K562 (cell line): ENCODE measurements around the gene HBB. TPM values are rescaled to one million over a fixed set of nuclear protein-coding genes. Genes with fewer than 3 reads are reported as not detected.
A peak's percentile ranks its signal among the peaks of the same experiment; 100 is the strongest.

ENCODE experiments used
- ARID2 ChIP-seq: fragments of 450-650 bp; IDR thresholded peaks from 2 replicates; pipeline ENCODE4 v1.6.1; 2017; ENCODE audit warnings: antibody characterized with exemption, mild to moderate bottlenecking
- CBX1 ChIP-seq: sonication (generic); IDR thresholded peaks from 2 replicates; pipeline ENCODE4 v1.6.1; 2016; ENCODE audit warnings: antibody characterized with exemption, low read depth, mild to moderate bottlenecking
- CC2D1A ChIP-seq: fragments of 450-650 bp; IDR thresholded peaks from 2 replicates; pipeline ENCODE4 v1.6.1; 2017; ENCODE audit warnings: mild to moderate bottlenecking
- FOSL1 ChIP-seq: fragments of 200-800 bp; sonication (Bioruptor generic); conservative IDR thresholded peaks from 2 replicates; pipeline ENCODE4 v1.6.1; 2016; ENCODE audit warnings: missing genetic modification characterization, missing compliant biosample characterization
- GATA2 ChIP-seq: sonication (generic); formaldehyde crosslinking; IDR thresholded peaks from 2 replicates; pipeline ENCODE4 v1.4.0; 2020; ENCODE audit warnings: mild to moderate bottlenecking, missing genetic modification reagents
- HSF4 ChIP-seq: fragments of 250-450 bp; sonication (Bioruptor Pico); IDR thresholded peaks from 2 replicates; pipeline ENCODE4 v2.1.2; 2022; ENCODE audit warnings: mild to moderate bottlenecking, moderate library complexity, borderline replicate concordance
- JUND ChIP-seq, 2 experiments: IDR thresholded peaks; 2 replicates in 1 of 2; 3 replicates in 1 of 2; pipeline ENCODE4 v1.6.1; 2011; ENCODE audit warnings: borderline replicate concordance in 2 of 2, low read depth in 2 of 2, low read length in 2 of 2, improper control_type of control experiment in 1 of 2, missing biosample characterization in 1 of 2, missing genetic modification characterization in 1 of 2, missing genetic modification reagents in 1 of 2
- MEIS2 ChIP-seq: fragments of 450-650 bp; IDR thresholded peaks from 2 replicates; pipeline ENCODE4 v1.6.1; 2014; ENCODE audit warnings: mild to moderate bottlenecking; ENCODE audit not compliant: partially characterized antibody
- MYNN ChIP-seq, 2 experiments: sonication (generic); formaldehyde crosslinking in 1 of 2; IDR thresholded peaks; 2 replicates each; pipeline versions ENCODE4 v1.5.0 to v1.6.1; 2016 to 2020; ENCODE audit warnings: antibody characterized with exemption in 1 of 2, missing genetic modification reagents in 1 of 2
- NFATC3 ChIP-seq: fragments of 450-650 bp; IDR thresholded peaks from 2 replicates; pipeline ENCODE4 v1.6.1; 2017; ENCODE audit warnings: mild to moderate bottlenecking
- NFE2 ChIP-seq: IDR thresholded peaks from 2 replicates; pipeline ENCODE4 v1.6.1; 2014; ENCODE audit warnings: antibody characterized with exemption, low read depth
- NRF1 ChIP-seq, 2 experiments: fragments of 450-650 bp; IDR thresholded peaks in 1 of 2; conservative IDR thresholded peaks in 1 of 2; 2 replicates each; pipeline ENCODE4 v1.6.1; 2014; ENCODE audit warnings: mild to moderate bottlenecking in 2 of 2
- PHB2 ChIP-seq: fragments of 450-650 bp; IDR thresholded peaks from 2 replicates; pipeline ENCODE4 v1.6.1; 2017; ENCODE audit warnings: low read depth
- PHTF2 ChIP-seq: fragments of 250-450 bp; sonication (Bioruptor Pico); IDR thresholded peaks from 2 replicates; pipeline ENCODE4 v1.5.0; 2021; ENCODE audit warnings: mild to moderate bottlenecking
- SIN3A ChIP-seq, 2 experiments: fragments of 150-350 bp in 1 of 2; IDR thresholded peaks; 2 replicates each; pipeline ENCODE4 v1.6.1; 2011 to 2016; ENCODE audit warnings: borderline replicate concordance in 2 of 2, low read depth in 2 of 2, low read length in 2 of 2, mild to moderate bottlenecking in 2 of 2, moderate library complexity in 2 of 2; ENCODE audit not compliant: control insufficient read depth in 1 of 2
- SP2 ChIP-seq: IDR thresholded peaks from 2 replicates; pipeline ENCODE4 v1.6.1; 2011; ENCODE audit warnings: mild to moderate bottlenecking, low read depth, low read length, moderate library complexity; ENCODE audit not compliant: poor library complexity, severe bottlenecking; ENCODE audit errors: extremely low read depth
- TBP ChIP-seq: optimal IDR thresholded peaks from 2 replicates; pipeline ENCODE3; 2011; ENCODE audit warnings: low read depth, low read length, improper control_type of control experiment
- ZNF644 ChIP-seq: fragments of 200-800 bp; sonication (Bioruptor generic); IDR thresholded peaks from 2 replicates; pipeline ENCODE4 v1.6.1; 2016; ENCODE audit warnings: low read depth, missing genetic modification characterization, missing compliant biosample characterization
- polyA plus RNA-seq, 8 experiments: library from polyadenylated mRNA; depleted of rRNA in 4 of 8; stranded (reverse) in 5 of 8; unstranded in 3 of 8; fragments of >200 nt; fragmentation: Nextera tagmentation in 2 of 8; fragmentation: Illumina TruSeq in 1 of 8; extraction: Ambion mirVana in 2 of 8; extraction: Trizol in 1 of 8; gene quantifications; 2 replicates each; pipeline versions ENCODE4 v1.2.1 to v1.2.3, GENCODE V29; 2011 to 2014; ENCODE audit warnings: inconsistent platforms in 1 of 8, missing spikeins in 1 of 8
- total RNA-seq, 7 experiments: library from RNA; depleted of rRNA in 6 of 7; stranded (reverse); fragments of >200 nt in 6 of 7; fragmentation: Illumina TruSeq in 2 of 7; extraction: Trizol in 2 of 7; gene quantifications; 2 replicates each; pipeline versions ENCODE4 v1.2.1 to v1.2.3, GENCODE V29; 2011 to 2021; ENCODE audit warnings: low replicate concordance in 1 of 7
- TF ChIP-seq, protein P1 (sequence below), 2 experiments: fragments of 450-650 bp; IDR thresholded peaks; 2 replicates each; pipeline ENCODE4 v1.6.1; 2016
- TF ChIP-seq, protein P2 (sequence below), 2 experiments: fragments of 450-650 bp in 1 of 2; IDR thresholded peaks; 2 replicates each; pipeline ENCODE4 v1.6.1; 2011 to 2017; ENCODE audit warnings: low read depth in 2 of 2, antibody characterized with exemption in 1 of 2, borderline replicate concordance in 1 of 2, low read length in 1 of 2, mild to moderate bottlenecking in 1 of 2, mixed read lengths in 1 of 2; ENCODE audit not compliant: control insufficient read depth in 1 of 2
- TF ChIP-seq, protein P3 (sequence below): fragments of 200-800 bp; sonication (Bioruptor generic); IDR thresholded peaks from 2 replicates; pipeline ENCODE4 v1.6.1; 2017; ENCODE audit warnings: missing genetic modification characterization, missing compliant biosample characterization

Gene HBB
- total and polyA plus RNA-seq, 9 of the 15 experiments (the other 6 are each of a cell fraction or from before 2014, with no cell fraction given) = 0.33 to 3.4 (median 1.2) TPM; not detected in 2

DNA sequence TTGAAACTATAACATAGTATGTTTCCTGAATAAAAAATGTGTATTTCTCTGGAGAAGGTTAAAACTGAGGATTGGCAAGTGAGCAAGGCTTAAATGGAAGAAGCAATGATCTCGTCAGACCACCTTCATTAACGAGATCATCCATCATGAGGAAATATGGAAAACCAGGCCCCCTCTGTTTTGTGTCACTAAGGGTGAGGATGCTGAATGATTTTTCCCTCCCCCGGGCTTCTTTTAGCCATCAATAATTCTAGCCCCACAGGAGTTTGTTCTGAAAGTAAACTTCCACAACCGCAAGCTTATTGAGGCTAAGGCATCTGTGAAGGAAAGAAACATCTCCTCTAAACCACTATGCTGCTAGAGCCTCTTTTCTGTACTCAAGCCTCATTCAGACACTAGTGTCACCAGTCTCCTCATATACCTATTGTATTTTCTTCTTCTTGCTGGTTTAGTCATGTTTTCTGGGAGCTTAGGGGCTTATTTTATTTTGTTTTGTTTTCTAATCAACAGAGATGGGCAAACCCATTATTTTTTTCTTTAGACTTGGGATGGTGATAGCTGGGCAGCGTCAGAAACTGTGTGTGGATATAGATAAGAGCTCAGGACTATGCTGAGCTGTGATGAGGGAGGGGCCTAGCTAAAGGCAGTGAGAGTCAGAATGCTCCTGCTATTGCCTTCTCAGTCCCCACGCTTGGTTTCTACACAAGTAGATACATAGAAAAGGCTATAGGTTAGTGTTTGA, 48.7 kb upstream of the HBB start (continued):
- TF ChIP-seq, protein P1, sequence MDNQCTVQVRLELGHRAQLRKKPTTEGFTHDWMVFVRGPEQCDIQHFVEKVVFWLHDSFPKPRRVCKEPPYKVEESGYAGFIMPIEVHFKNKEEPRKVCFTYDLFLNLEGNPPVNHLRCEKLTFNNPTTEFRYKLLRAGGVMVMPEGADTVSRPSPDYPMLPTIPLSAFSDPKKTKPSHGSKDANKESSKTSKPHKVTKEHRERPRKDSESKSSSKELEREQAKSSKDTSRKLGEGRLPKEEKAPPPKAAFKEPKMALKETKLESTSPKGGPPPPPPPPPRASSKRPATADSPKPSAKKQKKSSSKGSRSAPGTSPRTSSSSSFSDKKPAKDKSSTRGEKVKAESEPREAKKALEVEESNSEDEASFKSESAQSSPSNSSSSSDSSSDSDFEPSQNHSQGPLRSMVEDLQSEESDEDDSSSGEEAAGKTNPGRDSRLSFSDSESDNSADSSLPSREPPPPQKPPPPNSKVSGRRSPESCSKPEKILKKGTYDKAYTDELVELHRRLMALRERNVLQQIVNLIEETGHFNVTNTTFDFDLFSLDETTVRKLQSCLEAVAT (IDR thresholded peaks at IDR 0.05) = peak; percentile 5 to 88; a peak in 3 of 4 replicates
- peak; percentile 71 for TF ChIP-seq NFE2
- TF ChIP-seq ZNF644 (tag) = peak; percentile 29; the same call in 1 of the 2 replicates
- TF ChIP-seq FOSL1 (tag) = peak; percentile 74
- peak; percentile 24; the same call in 1 of the 2 replicates for TF ChIP-seq CC2D1A
- no peak for TF ChIP-seq SIN3A (IDR thresholded peaks at IDR 0.05; ENCODE audit: borderline replicate concordance in 2 of 2, control insufficient read depth in 1 of 2, low read depth in 2 of 2, low read length in 2 of 2)
- TF ChIP-seq, protein P2, sequence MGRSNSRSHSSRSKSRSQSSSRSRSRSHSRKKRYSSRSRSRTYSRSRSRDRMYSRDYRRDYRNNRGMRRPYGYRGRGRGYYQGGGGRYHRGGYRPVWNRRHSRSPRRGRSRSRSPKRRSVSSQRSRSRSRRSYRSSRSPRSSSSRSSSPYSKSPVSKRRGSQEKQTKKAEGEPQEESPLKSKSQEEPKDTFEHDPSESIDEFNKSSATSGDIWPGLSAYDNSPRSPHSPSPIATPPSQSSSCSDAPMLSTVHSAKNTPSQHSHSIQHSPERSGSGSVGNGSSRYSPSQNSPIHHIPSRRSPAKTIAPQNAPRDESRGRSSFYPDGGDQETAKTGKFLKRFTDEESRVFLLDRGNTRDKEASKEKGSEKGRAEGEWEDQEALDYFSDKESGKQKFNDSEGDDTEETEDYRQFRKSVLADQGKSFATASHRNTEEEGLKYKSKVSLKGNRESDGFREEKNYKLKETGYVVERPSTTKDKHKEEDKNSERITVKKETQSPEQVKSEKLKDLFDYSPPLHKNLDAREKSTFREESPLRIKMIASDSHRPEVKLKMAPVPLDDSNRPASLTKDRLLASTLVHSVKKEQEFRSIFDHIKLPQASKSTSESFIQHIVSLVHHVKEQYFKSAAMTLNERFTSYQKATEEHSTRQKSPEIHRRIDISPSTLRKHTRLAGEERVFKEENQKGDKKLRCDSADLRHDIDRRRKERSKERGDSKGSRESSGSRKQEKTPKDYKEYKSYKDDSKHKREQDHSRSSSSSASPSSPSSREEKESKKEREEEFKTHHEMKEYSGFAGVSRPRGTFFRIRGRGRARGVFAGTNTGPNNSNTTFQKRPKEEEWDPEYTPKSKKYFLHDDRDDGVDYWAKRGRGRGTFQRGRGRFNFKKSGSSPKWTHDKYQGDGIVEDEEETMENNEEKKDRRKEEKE (IDR thresholded peaks at IDR 0.05; ENCODE audit: borderline replicate concordance in 1 of 2, control insufficient read depth in 1 of 2, low read depth in 2 of 2, low read length in 1 of 2) = peak in 1 of 2 experiments; percentile 51; a peak in 1 of 4 replicates
- TF ChIP-seq JUND (IDR thresholded peaks at IDR 0.05; ENCODE audit: borderline replicate concordance, low read depth, low read length) = peak; percentile 66; the same call in 1 of the 2 replicates
- peak; percentile 83; the same call in 2 of the 3 replicates for TF ChIP-seq JUND (tag; IDR thresholded peaks at IDR 0.05; ENCODE audit: borderline replicate concordance, low read depth, low read length)
- 0 out of 2 replicates have a peak, but pooled peaks have one; percentile 14 for TF ChIP-seq HSF4 (CRISPR knock-in tag)
- no peak for TF ChIP-seq CBX1
- TF ChIP-seq PHB2 = no peak
- TF ChIP-seq, protein P3, sequence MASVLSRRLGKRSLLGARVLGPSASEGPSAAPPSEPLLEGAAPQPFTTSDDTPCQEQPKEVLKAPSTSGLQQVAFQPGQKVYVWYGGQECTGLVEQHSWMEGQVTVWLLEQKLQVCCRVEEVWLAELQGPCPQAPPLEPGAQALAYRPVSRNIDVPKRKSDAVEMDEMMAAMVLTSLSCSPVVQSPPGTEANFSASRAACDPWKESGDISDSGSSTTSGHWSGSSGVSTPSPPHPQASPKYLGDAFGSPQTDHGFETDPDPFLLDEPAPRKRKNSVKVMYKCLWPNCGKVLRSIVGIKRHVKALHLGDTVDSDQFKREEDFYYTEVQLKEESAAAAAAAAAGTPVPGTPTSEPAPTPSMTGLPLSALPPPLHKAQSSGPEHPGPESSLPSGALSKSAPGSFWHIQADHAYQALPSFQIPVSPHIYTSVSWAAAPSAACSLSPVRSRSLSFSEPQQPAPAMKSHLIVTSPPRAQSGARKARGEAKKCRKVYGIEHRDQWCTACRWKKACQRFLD (CRISPR knock-in tag) = peak; percentile 70
- peak; percentile 64 for TF ChIP-seq GATA2 (CRISPR knock-in tag)
- peak; percentile 47; the same call in 1 of the 2 replicates for TF ChIP-seq MYNN (IDR thresholded peaks at IDR 0.05)
- TF ChIP-seq MYNN (CRISPR knock-in tag; IDR thresholded peaks at IDR 0.05) = no peak
- no peak for TF ChIP-seq ARID2
- peak; percentile 57 for TF ChIP-seq TBP
- TF ChIP-seq NFATC3 = no peak
- TF ChIP-seq NRF1 (conservative IDR thresholded peaks at IDR 0.05 in 1 of 2, IDR thresholded peaks at IDR 0.05 in 1 of 2) = peak; percentile 37 to 38; a peak in 3 of 4 replicates
- TF ChIP-seq MEIS2 = peak; percentile 59
- no peak for TF ChIP-seq SP2
- no peak for TF ChIP-seq PHTF2 (CRISPR knock-in tag)
